Loucy (cell line): Measurements from ENCODE around the gene ARRB1.

Experiments used
- CTCF ChIP-seq: fragments of 200-600 bp; sonication (generic); conservative IDR thresholded peaks from 2 replicates; pipeline ENCODE4 v1.5.1; 2014; ENCODE audit warnings: mild to moderate bottlenecking, antibody characterized with exemption, low read length
- EZH2phosphoT487 ChIP-seq: fragments of 200-600 bp; IDR thresholded peaks from 2 replicates; pipeline ENCODE4 v1.6.1; 2018; ENCODE audit warnings: antibody characterized with exemption, mild to moderate bottlenecking, moderate library complexity, borderline replicate concordance

DNA sequence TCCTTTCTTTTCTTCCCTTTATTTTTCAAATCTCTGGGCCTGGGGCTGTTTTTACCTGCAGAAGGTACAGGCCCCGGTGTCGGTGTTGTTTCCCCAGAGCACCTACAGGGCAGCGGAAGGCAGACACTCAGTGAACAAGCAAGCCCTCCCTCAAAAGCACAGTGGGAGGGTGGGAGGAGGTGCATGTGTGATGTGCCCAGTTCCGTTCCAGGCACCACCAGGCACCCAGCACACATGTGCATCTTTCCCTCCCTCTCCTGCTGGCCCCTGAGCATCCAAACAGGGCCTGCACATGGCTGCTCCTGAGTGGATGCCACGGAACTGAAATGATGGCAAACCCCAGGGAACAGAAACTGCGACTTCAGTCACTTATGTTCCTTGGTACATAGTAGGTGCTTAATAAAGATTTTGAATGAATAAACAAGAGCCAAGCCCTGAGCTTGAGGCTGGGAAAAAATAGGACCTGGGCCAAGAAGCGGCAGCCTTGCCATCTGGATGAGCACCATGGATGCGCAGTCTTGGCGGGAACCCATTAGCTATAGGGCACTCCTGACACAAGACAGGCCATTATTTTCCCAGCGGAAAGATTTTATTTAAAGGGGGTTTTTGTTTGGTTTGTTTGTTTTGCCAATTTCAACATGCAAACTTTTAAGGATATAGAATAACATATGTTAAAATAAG is 47.8 kb downstream of the ARRB1 start:
- TF ChIP-seq CTCF: no peak
- no peak for TF ChIP-seq EZH2phosphoT487
